GM13977 (cell line): ENCODE results near the gene DOK5.
A peak's percentile ranks its signal among the peaks of the same experiment; 100 is the strongest.

ENCODE experiments used
- DNase-seq: peaks from one replicate; pipeline ENCODE4 v3.0.0; 2012; ENCODE audit warnings: low spot score
- in situ Hi-C: fragments of 300-500 bp; cut with MboI; formaldehyde crosslinking; loops from one replicate; pipeline ENCODE4 v1.12.0; 2022; ENCODE audit warnings: low sequenced_read_pairs, low pct_unique_long_range_greater_than_20kb, mixed read lengths, inconsistent platforms; ENCODE audit not compliant: unreplicated experiment
- TF ChIP-seq, protein P1 (sequence below): IDR thresholded peaks from 2 replicates; pipeline ENCODE4 v1.5.1; 2012; ENCODE audit warnings: mild to moderate bottlenecking, control low read depth; ENCODE audit not compliant: insufficient read depth; ENCODE audit errors: extremely low read depth, missing control alignments

The DOK5 gene

DNA sequence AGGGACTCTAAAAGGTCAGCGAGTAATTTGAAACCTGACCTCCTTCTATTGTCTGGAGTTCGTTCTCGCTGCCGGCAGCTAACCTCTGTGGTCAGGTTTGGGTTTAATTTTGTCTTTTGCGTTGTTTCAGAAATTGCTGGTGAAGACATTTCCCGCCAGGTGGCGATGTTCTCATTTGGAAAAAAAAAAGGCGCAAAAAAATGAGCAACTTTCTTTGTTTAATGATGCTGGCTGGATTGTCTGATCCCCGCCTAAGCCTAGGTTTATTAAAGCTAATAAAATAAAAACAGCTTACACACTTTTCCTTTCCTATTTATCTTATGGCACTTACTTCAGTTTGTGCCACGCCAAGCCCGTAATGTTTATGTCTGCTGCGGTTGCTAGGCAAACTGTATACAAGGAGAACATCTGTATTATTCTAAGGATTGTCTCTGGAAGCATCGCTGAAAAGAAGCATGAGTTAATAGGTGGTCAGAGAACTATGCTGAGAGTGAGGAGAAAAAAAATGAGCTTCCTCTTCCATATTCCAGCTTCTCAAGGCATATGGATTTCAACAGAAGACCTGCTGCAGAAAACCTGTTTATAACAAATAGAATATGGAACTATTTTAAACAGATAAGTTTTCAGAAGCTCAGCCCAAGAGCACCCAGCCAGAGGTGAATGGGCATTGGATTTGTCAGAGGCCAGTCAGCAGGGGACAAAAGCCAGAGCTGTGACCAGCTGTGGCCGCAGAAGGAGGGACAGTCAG is 205.7 kb downstream of the DOK5 start:
- peak; percentile 28 for DNase-seq
- in situ Hi-C loops: no loop called here
- TF ChIP-seq, protein P1, sequence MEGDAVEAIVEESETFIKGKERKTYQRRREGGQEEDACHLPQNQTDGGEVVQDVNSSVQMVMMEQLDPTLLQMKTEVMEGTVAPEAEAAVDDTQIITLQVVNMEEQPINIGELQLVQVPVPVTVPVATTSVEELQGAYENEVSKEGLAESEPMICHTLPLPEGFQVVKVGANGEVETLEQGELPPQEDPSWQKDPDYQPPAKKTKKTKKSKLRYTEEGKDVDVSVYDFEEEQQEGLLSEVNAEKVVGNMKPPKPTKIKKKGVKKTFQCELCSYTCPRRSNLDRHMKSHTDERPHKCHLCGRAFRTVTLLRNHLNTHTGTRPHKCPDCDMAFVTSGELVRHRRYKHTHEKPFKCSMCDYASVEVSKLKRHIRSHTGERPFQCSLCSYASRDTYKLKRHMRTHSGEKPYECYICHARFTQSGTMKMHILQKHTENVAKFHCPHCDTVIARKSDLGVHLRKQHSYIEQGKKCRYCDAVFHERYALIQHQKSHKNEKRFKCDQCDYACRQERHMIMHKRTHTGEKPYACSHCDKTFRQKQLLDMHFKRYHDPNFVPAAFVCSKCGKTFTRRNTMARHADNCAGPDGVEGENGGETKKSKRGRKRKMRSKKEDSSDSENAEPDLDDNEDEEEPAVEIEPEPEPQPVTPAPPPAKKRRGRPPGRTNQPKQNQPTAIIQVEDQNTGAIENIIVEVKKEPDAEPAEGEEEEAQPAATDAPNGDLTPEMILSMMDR: peak; percentile 59

DNA sequence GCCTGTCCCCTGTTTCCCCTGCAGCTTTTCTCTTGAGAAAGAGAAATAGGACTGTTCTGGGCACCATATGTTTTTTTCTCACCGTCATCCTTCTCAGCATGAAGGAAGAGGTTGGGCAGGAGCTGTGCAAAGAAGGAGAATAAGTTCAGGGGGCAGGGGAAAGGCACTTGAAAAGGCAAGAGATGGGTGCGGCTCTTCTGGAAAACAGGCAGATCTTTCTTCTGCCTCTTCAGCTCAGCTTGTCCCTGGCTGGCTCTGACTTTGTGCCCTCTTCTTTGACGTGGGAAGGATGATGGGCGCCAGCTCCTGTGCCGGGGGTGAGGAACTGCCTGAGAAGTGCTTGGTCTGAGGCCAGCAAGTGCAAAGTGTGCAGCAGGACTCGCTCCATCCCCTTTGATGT is 206.5 kb downstream of the DOK5 start:
- DNase-seq: no peak
- in situ Hi-C loops: no loop called here
- TF ChIP-seq, protein P1: no peak

DNA sequence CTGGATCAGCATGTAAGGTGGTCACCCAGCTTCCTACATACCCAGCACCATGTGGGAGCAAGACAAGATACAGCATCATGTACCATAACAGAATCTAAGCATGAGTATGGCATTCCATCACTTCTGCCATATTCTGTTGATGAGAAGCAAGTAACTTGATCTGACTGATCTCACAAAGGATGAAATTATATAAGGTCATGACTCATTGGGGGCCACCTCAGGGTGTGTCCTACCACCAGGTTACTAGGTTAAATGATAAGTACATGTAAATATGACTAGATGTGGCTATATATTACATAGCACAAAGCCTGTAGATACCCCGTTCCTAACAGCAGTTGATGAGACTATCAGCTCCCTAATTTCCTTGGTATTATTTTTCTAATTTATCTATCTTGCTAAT is 213.1 kb downstream of the DOK5 start:
- in situ Hi-C loops: no loop called here
- no peak for DNase-seq
- TF ChIP-seq, protein P1: no peak

DNA sequence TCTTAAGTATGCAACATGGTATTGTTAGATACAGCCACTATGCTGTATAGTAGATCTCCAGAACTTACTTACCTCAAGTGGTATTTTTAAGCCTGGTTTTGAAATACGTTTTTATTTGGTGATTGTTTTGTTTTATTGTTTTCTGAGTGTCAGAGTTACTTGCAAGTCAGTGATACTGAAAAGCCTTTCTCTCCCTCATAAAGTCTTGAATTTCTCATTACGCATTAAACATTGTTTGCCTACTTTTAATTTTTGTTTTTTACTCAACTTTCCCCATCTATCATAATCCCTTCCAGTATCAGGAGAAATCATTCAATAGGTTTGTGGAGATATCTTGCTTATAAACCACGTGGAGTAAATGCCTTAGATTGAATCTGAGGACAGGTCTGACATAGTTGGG is 214.9 kb downstream of the DOK5 start:
- TF ChIP-seq, protein P1: no peak
- no peak for DNase-seq
- in situ Hi-C loops: no loop called here

DNA sequence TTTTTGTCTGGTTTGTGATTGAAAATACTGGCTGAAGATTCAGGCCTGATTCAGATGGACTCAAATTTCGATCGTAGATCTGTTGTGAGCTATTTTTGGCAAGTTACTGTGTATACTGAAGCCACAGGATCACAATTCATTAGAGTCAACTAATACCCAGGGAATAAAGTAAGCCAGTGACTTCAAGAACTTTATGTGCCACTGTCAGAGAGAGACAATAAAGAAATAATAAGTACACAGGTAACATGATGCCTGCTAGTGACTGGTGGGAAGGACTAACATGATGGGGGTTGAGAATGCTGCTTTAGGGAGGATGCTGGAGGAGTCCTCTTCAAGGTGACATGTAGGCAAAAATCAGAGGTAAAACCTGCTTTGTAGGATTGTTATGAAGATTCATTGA is 215.9 kb downstream of the DOK5 start:
- TF ChIP-seq, protein P1: no peak
- DNase-seq: no peak
- in situ Hi-C loops: no loop called here

DNA sequence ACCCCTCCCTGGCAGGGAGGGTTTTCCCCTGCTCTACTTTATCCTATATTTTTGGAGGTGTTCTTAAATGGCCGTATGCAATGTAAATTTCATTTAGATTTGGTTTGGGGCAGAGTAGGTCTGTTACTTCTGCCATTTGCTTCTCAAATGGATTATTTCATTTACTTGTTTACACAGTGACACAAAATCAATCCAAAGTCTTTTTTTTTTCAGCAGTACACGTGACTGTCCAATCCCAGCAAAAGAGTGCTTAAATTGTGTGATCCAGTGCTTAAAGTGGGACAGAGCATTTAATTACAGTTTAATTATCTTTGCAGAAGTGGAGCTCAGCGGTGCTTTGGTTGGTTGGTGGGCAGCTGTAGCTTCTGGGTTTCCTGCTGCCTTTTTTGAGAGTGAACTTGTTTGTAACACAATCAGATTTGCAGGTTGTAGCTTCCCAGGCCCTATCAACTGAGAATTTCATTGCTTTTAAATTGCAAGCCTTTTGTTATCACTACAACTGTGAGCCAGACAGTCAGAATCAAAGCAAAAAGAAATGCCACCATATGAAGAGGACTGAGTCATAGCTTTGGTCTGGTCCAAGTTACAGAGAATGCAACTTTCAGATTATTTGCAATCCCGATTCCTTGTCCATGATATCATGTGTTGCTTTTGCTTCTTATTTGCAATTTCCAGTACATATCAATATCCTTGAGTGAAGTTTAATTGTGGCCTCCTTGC is 216.9 kb downstream of the DOK5 start:
- in situ Hi-C loops: no loop called here
- no peak for DNase-seq
- TF ChIP-seq, protein P1: no peak
